Hepatocyte (in vitro differentiated cells): ENCODE results near the gene DPP10.

Source experiments
- CTCF ChIP-seq: fragments of 200-600 bp; sonication (generic); IDR thresholded peaks from 2 replicates; pipeline ENCODE4 v1.5.1; 2016; ENCODE audit warnings: antibody characterized with exemption, mild to moderate bottlenecking; ENCODE audit not compliant: poor library complexity
- EZH2 ChIP-seq: fragments of 200-600 bp; sonication (generic); IDR thresholded peaks from 2 replicates; pipeline ENCODE4 v1.6.1; 2016; ENCODE audit warnings: antibody characterized with exemption, mild to moderate bottlenecking, borderline replicate concordance
- EZH2phosphoT487 ChIP-seq: fragments of 200-600 bp; sonication (generic); IDR thresholded peaks from one replicate; pipeline ENCODE4 v1.6.1; 2018; ENCODE audit warnings: antibody characterized with exemption, mild to moderate bottlenecking, low read depth, moderate library complexity; ENCODE audit not compliant: unreplicated experiment, severe bottlenecking

GRCh38 chr2:114553027-114553426 lies 110.6 kb downstream of the DPP10 start:
- TF ChIP-seq CTCF = no peak
- no peak for TF ChIP-seq EZH2phosphoT487
- no peak for TF ChIP-seq EZH2
